Activated naive CD8-positive, alpha-beta T cell treated with anti-CD3 and anti-CD28 coated beads, Interleukin-2, amount 50 U/mL, for 16 hours (primary cell): ENCODE results near the gene CAST.

Experiments used
- DNase-seq: peaks from one replicate; pipeline ENCODE4 v3.0.0-alpha.2; 2020; ENCODE audit warnings: low read depth, low spot score

The CAST gene

DNA sequence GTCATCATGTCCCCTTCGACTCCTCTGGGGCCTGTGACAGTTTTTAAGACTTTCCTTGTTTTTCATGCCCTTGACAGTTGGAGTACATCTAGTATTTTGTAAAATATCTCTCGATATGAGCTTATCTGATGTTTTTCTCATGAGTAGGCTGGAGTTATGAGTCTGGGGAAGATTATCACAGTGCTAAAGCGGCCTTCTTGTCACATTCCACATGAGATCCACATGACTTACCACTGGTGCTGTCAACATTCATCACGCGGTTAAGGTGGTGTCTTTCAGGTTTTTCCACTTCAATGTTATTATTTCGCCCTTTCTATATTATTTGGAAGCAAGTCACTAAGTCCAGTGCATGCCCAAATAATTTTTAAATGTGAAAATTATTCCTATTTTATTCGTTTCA, 17.1 kb upstream of the CAST start:
- DNase-seq, result no peak

GRCh38 chr5:96648023-96648422, 14.2 kb upstream of the CAST start:
- DNase-seq, result no peak

DNA sequence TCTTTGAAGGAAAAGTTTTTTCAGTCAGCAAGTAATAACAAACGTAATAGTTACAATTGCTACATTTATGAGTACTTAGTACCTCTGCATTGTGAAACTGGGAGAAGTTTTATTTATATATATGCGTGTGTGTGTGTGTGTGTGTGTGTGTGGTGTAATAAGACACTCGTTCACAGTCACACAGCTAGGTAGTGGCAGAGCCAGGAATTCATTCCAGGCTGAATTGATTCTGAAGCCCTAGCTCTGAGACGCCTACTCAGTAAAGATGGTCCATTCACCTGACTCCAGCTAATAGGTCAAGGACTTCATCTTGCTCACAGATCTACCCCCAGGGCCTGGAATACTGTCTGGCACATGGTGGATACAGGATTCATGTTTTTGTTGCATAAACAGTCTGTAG, 13.6 kb upstream of the CAST start:
- DNase-seq, result no peak

DNA sequence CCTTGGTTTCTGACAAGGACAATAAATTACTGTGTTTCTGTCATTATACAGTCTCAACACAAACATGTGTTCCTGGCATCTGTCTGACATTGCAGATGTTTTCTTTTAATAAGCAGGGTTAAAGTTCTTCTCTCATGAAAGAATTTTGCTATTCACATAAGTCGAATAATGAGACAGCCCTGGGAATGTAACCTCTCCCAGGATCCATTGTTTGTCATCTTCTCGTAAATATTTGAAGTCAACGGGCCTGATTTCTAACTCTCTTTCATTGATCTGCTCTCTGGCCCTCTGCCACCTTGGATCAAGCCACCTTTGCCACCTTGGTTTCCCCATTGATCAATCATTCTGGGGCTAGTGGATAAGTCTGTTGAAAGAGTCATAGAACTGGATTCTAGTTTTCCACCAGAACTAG, 12.9 kb upstream of the CAST start:
- DNase-seq, result no peak

- no peak for DNase-seq
Observed at GRCh38 chr5:96649681-96650540, 12.3 kb upstream of the CAST start.

DNA sequence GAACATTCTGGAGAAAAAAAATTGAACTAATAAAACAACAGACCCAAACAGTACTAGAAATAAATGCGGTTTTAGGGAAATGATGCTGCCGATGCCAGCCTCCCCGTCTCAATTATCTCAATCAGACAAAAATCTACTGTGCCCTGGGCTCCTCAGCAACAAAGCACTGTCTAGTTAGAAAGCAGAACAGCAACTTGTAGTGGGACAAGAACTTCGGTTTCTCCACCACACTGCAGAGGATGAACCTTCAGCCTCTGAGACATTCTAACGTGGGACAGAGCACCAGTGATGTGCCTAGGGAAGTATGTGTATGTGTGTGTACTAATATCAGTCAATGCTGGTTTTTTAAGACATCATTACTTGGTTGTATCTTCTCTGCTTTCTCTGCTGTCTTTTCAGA, 11.1 kb upstream of the CAST start:
- DNase-seq, result no peak

DNA sequence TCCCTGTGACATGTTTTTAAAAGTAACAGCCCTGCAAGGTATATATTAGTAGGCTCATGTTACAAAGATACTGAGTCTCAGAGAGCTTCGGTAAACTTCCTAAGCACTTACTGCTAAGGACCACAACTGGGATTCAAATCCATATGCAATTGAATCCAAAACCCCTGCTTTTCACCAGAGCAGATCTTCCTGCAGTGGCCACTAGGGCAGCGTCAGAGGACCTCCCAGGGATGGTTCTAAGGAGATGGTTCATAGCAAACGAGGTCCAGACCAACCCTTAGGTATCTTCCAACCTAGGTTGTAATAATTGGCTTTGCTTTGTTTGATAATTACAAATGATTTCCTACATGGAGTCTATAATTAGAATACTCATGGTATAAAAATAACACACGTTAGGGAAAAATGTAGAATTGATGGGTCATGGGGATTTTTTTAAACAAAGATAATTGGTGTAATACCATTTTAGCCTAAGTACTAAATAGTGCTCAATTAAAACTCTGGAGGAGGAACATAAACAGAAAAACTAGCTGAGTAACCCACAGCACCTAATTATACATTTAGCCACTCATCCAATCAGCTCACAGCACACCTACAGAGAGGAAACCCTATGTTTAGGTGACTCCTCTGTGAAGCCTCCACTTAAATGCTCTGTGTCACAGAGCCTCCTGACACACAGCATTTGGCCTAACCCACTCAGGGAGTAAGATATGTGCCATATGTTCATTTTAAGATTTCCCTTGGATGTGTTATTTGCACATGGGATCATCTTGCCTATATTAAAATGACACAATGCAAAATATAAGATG, 10.0 kb upstream of the CAST start:
- no peak for DNase-seq

- no peak for DNase-seq
Observed at GRCh38 chr5:96652769-96653454, 9.3 kb upstream of the CAST start.

DNA sequence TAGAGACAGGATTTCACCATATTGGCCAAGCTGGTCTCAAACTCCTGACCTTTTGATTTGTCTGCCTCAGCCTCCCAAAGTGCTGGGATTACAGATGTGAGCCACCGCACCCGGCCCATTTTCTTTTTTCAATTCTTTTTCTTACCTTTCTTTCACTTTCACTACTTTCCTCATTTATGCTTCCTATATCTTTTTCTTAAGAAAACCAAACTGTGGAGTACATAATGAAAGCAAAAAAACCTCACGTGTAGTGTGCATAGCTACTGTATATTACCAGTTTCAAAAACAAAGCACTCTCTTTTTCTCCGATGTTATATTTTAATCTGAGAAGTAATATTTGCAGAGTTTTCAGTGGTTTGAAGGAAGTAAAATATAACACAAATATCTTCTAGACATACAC, 8.0 kb upstream of the CAST start:
- no peak for DNase-seq

DNA sequence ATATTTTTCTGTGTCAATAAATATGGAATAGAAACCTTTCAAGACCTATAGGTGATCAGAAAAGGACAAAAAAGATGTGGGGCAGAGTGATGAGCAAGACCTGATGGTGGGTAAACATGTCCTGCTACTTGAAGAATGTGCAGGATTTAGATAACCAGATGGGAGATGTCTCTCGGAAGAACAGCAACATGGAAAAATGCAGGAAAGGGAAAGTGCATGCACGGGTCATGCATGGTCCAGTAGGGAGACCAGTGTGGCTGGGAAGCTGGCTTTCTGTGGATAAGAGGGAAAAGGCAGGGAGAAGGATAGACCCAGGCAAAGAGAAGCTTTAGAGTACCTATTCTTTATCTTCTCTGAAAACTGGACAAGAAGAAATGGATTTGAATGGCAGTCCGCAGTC, 7.1 kb upstream of the CAST start:
- no peak for DNase-seq

GRCh38 chr5:96655506-96655905, 6.7 kb upstream of the CAST start:
- no peak for DNase-seq

DNA sequence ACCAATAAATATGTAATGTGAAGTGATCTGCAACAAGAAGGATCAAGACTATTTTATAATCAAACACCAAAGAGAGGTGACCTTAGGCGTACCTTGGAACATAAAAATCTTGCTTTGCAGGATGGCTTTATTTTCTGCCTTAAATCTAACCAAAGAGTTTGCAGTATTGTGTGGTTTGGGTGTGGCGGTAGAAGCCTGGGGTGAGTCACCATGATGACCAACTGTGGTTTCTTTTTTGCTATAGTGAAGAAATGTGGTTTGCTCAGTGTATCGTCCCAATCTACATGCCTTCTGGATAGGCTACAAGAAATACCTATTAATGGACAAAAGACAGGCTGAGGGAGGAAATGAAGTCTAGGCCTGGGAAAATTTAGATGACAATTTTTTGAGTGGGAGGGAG, 5.1 kb upstream of the CAST start:
- no peak for DNase-seq

DNA sequence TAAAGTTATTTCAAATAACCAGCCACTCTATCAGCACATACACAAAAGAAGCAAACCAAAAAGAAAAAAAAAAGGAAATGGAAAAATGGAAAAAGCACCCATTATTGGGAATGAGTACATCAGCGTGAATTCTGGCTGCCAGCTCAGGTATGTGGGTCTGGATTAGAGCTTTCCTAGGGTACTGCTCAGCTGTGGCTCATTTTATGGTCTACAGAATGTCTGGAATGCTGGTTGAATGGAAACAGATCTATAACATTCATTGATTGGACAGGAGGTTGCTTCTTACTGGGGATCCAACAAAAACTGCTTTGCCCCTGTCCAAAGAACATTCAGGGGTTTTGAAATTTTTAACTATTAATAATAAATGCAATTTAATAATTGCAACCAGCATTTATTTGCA, 3.9 kb upstream of the CAST start:
- DNase-seq, result no peak

GRCh38 chr5:96659170-96659569, 3.0 kb upstream of the CAST start:
- no peak for DNase-seq

DNA sequence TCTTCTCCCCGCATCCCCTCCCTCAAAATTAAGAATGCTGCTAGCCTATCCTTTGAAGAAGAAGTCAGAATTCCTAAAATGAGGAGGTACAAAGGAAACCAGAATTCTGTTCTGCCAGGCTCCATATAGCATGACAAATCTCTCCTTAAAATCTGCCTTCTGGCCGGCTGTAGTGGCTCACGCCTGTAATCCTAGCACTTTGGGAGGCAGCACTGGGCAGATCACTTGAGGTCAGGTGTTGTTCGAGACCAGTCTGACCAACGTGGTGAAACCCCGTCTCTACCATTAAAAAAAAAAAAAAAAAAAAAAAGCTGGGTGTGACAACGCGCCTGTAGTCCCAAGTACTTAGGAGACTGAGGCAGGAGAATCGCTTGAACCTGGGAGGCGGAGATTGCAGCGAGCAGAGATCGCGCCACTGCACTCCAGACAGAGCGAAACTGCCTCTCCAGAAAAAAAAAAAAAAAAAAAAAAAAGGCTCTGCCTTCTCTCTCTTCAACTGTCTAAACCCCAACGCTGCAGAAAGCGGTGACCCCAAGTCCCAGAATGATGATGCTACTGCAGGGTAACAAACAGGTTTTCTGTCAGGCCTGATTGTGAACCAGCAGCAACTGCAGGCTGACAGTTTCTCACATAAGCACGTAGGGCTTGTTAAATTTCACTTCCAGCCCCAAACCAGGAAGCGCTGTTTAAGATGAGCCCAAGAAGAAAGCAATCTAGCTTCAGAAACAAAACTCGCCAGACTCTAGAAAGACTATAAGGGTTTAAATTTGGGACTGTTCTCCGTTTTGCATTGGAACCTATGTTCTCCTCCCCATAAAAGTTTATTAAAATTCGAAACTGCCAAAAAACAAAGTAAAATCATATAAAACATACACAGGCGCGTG, 963 bp upstream of the CAST start:
- no peak for DNase-seq

DNA sequence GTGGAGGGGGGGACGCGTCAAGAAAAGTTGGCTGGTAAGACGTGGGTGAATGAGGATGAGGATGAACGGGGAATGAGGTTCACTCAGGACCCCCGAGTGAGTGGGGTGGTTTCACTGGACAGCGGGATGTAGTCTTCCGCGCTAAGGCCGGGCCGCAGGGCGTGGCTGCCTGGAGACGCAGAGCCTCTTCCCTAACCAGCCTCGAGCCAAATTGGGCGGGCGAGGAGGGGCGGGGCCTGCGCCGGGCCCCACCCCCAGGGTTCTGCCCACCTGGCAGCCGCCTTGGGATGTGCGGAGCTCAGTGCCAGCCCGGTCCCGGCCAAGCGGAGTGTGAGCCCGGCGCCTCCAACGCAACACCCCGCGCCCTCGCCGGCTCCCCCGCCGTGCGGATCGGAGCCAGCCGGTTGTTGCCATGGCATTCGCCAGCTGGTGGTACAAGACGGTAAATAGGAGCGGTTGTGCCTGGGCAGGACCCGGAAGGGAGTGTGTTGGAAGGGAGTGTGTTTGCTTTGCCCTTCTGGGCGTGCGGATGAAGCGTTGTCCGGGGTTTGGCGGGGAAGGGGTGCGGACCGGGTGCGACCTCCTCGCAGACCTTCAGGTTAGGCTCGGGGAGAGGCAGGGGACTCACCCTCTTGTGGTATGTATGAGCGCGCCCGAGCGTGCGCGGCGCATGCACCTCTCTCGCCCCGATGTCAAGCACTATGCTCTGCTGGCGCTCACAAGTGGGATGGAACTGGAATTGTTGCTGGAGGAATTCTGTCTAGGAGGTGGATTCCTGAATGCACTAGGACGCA, 746 bp downstream of the CAST start:
- DNase-seq, result peak; percentile 65

- DNase-seq, result no peak
Observed at GRCh38 chr5:96663608-96664007, 1.4 kb downstream of the CAST start.

DNA sequence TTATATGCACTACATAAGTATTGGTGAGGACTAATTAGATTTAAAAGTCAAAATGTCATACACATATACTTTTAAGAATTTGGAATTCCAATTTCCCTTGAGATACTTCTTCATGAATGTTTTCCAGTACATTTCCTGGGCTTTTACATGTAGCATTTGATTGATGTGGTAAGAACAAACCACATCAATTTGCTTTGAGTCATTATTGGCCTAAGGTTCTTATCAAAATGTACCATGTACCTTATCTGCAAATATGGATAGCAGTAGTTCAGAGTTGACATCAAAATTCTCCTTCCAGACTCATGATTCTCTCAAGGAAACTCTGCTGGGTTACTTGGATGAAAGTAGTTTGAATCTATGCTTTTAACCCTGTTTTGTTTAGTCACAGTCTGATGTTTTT, 2.5 kb downstream of the CAST start:
- DNase-seq, result no peak

DNA sequence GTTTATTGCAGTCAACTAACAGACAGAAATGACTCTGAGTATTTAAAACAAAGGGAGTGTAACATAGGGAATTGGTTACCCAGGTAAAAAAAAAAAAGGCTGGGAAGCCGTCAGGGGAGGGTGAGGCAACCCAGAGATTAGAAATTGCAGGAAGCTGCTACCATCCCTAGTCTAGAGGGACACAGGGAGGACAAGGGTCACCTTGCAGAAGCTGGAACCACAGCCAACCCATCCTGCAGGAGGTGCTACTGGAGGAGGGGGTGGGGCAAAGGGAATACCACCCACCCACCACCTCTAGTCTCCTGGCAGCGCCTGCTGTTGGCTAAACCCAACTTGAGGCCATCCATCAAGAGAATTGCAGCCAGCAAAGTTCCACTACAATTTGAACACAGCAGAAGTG, 6.5 kb downstream of the CAST start:
- DNase-seq, result no peak

- DNase-seq, result no peak
Observed at GRCh38 chr5:96669909-96670308, 7.7 kb downstream of the CAST start.

GRCh38 chr5:96671441-96671840, 9.3 kb downstream of the CAST start:
- no peak for DNase-seq
